Keratinocyte (primary cell): Measurements from ENCODE around the gene ALG12.

Experiments
- CTCF ChIP-seq, 3 experiments: IDR thresholded peaks in 1 of 3; conservative IDR thresholded peaks in 1 of 3; optimal IDR thresholded peaks in 1 of 3; 2 replicates in 2 of 3; 3 replicates in 1 of 3; pipeline versions ENCODE3 to v1.5.1; 2011; ENCODE audit warnings: low read length in 3 of 3, mild to moderate bottlenecking in 3 of 3, moderate library complexity in 2 of 3, control low read depth in 1 of 3, inconsistent platforms in 1 of 3; ENCODE audit not compliant: insufficient read depth in 2 of 3; ENCODE audit errors: extremely low read depth in 1 of 3
- EZH2 ChIP-seq: IDR thresholded peaks from one replicate; pipeline ENCODE4 v1.6.1; 2012; ENCODE audit warnings: inconsistent platforms, mild to moderate bottlenecking, low read length, moderate library complexity

GRCh38 chr22:49893025-49893424 lies 25.2 kb downstream of the ALG12 start:
- TF ChIP-seq CTCF (optimal IDR thresholded peaks at IDR 0.05 in 1 of 3, IDR thresholded peaks at IDR 0.05 in 1 of 3, conservative IDR thresholded peaks at IDR 0.05 in 1 of 3; ENCODE audit: extremely low read depth in 1 of 3, insufficient read depth in 2 of 3, low read length in 3 of 3): no peak
- TF ChIP-seq EZH2: no peak
